ENCODE results near the gene SGMS1. TPM values are rescaled to one million over a fixed set of nuclear protein-coding genes. Genes with fewer than 3 reads are reported as not detected.

The SGMS1 gene
- total and polyA plus RNA-seq, 2 donors (not counting 3 experiments of a cell fraction or from before 2014, with no cell fraction given): 9.7 to 23.7 TPM

DNA sequence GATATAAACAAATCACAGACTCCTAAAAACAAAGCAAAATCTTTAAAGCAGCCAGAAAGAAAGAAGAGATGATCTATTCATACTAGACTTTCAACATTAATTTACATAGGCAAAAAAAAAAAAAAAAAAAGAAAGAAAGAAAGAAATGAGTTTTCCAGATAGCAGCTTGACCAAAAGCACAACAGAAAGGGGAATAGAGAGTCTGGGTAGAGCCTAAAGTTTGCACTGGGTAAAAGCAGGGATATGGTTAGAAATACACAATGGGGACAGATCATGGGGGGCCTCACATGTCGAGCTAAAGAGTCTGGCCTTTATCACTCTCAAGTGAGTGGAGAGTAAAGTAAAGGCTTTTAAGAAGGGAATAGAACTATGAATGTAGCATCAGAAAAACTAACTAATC is 169.8 kb downstream of the SGMS1 start:
- no peak for DNase-seq (ENCODE audit: low read depth, low spot score)
- no peaks in the 10 kb centered on the region for H3K79me2 ChIP-seq (ENCODE audit: control insufficient read depth, insufficient read depth, low read length)
- no peak for FAIRE-seq
- TF ChIP-seq MAX (IDR thresholded peaks at IDR 0.05; ENCODE audit: insufficient read depth, insufficient read length) (no peak), EZH2 (IDR thresholded peaks at IDR 0.05; ENCODE audit: borderline replicate concordance, low read depth, low read length, severe bottlenecking) (no peak), CTCF (IDR thresholded peaks at IDR 0.05; ENCODE audit: extremely low read depth in 1 of 2, insufficient read depth in 1 of 2, low read depth in 1 of 2, low read length in 2 of 2) (no peak), JUN (IDR thresholded peaks at IDR 0.05; ENCODE audit: borderline replicate concordance, insufficient read depth, insufficient read length, low read depth) (no peak), POLR2A (IDR thresholded peaks at IDR 0.05; ENCODE audit: low read depth, low read length) (no peak), FOS (IDR thresholded peaks at IDR 0.05; ENCODE audit: borderline replicate concordance, insufficient read depth, low read length) (no peak), GATA2 (IDR thresholded peaks at IDR 0.05; ENCODE audit: insufficient read depth, insufficient read length, low read depth, low read length) (no peak), MYC (IDR thresholded peaks at IDR 0.05; ENCODE audit: low read depth, low read length) (no peak), POLR2AphosphoS5 (IDR thresholded peaks at IDR 0.05; ENCODE audit: insufficient read depth, low read depth, low read length) (no peak)
- no peaks in the 10 kb centered on the region for H3K27me3 ChIP-seq (ENCODE audit: control insufficient read depth in 2 of 2, insufficient read depth in 2 of 2, low read length in 2 of 2)
- no peaks in the 10 kb centered on the region for H3K9me1 ChIP-seq (replicated peaks; ENCODE audit: control insufficient read depth, extremely low read depth, insufficient read depth, low read length)
- H2AFZ ChIP-seq (ENCODE audit: low read depth, low read length): no peak overlapping the region
- H3K36me3 ChIP-seq (ENCODE audit: control insufficient read depth in 2 of 2, extremely low read depth in 1 of 2, insufficient read depth in 2 of 2, low read length in 2 of 2): no peaks in the 10 kb centered on the region
- H3K27ac ChIP-seq (ENCODE audit: insufficient read depth, low read depth, low read length): no peak overlapping the region
- ChIA-PET POLR2A (no interaction called here), CTCF (interaction anchor here (0.9 to 1.1 kb wide), 3 partner anchors 10 to 86 kb away, joined by 3 read pairs; no protein-coding TSS in a partner anchor)
- intact Hi-C loops (cut with micrococcal nuclease): no loop called here
- no peaks in the 10 kb centered on the region for H3K9me3 ChIP-seq (replicated peaks; ENCODE audit: control insufficient read depth, insufficient read depth, low read length)
- H3K4me1 ChIP-seq (ENCODE audit: control insufficient read depth, extremely low read depth, insufficient read depth, low read length): no peaks in the 10 kb centered on the region
- H3K4me3 ChIP-seq (replicated peaks in 1 of 3; ENCODE audit: insufficient read depth in 1 of 3, low read depth in 1 of 3, low read length in 3 of 3): no peak overlapping the region
- H3K4me2 ChIP-seq (ENCODE audit: insufficient read depth, low read length): no peak overlapping the region
- dilution Hi-C loops (cut with MboI; ENCODE audit: extremely low pct_ligation_motif_present, low sequenced_read_pairs): no loop called here
- no peaks in the 10 kb centered on the region for H4K20me1 ChIP-seq (replicated peaks; ENCODE audit: control insufficient read depth, extremely low read depth, insufficient read depth, low read length)
- BruUV-seq (replicated peaks): no TSS peak
- H3K9ac ChIP-seq (replicated peaks; ENCODE audit: extremely low read depth, insufficient read depth, low read length): no peak overlapping the region

All from endothelial cell of umbilical vein (primary cell).